HG03571 (cell line): Measurements from ENCODE around the gene NFIA.

ENCODE experiments used
- ATAC-seq: cut with Tn5 transposase; IDR thresholded peaks from one replicate; pipeline ENCODE4 v1.9.1; 2021; ENCODE audit not compliant: unreplicated experiment

The NFIA gene

DNA sequence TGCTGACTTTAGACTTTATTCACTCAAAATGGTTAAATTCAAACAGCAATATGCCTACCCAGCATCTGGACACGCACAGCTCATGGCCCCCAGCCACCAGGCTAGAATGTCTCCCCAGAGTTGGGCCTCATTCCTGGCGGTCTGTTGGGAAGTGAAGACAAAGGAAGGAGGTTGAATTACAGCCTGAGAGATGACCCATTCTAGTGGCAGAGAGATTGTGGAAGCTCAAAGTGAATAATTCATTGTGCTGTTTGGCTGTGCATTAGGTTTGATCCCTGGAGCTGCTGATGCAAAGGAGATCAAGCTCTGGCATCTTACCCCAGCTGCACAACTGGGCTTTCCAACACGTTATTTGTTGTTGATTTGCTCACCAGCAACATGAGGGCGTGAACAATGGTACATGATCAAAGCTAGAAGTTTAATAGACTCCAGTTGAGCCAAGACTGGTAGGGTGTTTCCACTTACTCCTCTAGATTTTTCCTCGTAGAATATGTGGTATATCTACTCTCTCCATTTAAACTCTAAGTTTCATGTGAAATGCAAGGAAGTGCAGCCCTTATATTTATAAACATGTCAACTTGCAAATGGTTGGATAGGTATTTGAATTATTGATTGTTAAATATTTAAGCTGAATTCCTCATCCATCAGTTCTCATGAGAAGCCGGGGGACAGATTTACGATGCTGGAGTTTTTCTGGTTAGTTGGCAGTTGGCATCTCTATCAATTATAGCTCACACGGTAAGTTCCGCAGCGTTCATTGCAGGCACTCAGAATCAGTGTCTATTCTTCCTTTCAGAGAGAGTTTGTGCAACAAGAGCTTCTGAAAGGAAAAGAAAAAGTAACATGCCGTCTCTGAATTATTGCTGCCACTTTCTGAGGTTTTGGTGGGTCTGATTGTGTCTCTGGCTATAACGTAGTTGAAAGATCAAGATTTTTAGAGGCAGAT lies 419.9 kb downstream of the NFIA start:
- no peak for ATAC-seq

DNA sequence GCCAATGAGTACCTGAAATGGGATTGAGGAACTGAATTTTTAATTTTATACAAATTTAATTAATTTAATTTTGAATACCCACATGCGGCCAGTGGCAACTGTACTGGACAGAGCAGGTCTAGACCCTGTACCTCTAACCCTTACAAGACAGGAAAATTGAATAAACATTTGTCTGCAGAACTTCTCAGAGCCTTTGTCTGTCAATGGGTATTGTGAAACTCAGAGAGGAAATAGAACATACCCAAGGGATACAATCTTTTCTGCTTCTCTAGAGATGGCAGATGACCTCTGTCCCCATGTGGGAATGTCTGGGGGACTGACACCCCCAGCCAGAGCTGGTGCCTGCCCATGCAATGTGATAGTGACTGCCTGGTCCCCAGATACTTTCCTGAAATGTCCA lies 421.9 kb downstream of the NFIA start:
- ATAC-seq, result no peak

DNA sequence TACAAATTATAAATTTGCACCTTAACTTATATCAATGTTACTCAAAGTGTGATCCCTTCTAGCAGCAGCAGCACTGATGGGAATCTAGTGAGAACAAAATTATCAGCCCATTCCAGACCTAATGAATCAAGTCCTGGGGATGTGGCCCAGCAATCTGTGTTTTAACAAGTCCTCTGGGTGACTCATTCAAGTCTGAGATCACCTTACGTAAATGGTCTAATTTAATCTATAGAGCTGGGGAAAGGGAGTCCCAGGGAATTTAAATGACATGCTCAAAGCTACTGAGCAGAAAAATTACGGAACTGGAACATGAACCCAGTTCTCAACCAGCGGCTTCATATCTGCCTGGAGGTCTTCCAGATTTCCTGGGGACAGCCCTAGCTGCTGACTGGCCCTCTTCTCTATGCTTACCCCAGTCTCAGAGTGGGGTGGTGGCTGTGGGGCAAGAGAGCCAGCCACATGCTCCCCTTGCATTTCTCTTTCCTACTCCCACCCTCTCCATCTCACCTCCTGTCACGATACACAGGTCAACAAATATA lies 422.6 kb downstream of the NFIA start:
- no peak for ATAC-seq

DNA sequence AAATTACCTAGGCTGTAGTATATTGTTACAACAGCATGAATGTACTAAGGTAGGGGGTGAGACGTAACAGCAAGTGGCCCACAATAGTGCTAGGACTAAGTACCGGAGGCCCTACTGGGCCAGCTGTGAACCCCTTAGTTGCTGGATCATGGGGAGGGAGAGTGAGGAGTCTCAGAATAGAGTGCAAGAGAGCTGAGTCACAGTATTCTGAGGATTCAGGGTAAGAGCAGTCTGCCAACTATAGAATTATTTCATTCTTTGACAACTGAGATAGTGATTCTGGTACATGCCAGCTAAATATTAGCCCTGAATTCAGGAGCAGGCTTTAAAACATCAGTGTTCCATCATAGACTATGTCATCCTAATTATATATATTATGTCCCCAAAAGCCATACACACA lies 423.9 kb downstream of the NFIA start:
- ATAC-seq, result no peak

DNA sequence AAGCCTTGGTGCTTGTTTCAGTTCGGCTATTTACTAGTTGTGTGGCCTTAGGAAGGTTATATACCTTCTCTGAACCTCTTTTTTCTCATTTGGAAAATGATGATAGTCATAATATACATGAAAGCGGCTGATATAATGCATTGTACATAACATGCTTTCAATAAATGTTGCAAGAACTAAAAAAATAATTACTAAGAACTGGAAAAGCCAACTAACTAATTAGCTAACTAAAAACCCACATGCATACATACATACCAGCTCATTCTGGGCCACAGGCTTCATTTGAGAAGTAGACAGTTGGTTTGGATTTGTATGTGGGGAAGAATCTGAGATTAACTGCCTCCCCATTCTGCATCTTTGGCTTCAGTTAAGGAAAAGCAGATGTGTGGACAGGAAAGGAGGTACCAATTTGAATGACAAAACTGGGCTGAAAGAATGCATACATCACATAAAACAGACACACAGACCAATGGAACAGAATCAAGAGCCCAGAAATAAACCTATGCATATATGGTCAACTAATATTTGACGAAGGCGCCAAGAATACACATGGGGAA lies 424.7 kb downstream of the NFIA start:
- ATAC-seq, result no peak
